ENCODE measurements around the gene NOP14. TPM values are rescaled to one million over a fixed set of nuclear protein-coding genes. Genes with fewer than 3 reads are reported as not detected.

NOP14 gene
- total and polyA plus RNA-seq, 2 experiments from 2014 or later, result 29.9 to 38.7 TPM

GRCh38 chr4:2936773-2937145 lies 26.4 kb downstream of the NOP14 start (continued):
- no peak for TF ChIP-seq CREB1 (CRISPR knock-in tag; IDR thresholded peaks at IDR 0.05; ENCODE audit: low read depth)
- no peak for TF ChIP-seq EZH2phosphoT487 (IDR thresholded peaks at IDR 0.05; ENCODE audit: unreplicated experiment)
- TF ChIP-seq ZNF462 (CRISPR knock-in tag; IDR thresholded peaks at IDR 0.05), result no peak
- TF ChIP-seq EZH2 (IDR thresholded peaks at IDR 0.05; ENCODE audit: low read depth, unreplicated experiment), result no peak
- TF ChIP-seq POLR2AphosphoS5 (IDR thresholded peaks at IDR 0.05; ENCODE audit: low read depth), result no peak
- no peak for TF ChIP-seq ZNF331 (CRISPR knock-in tag; IDR thresholded peaks at IDR 0.05; ENCODE audit: low read depth)
- TF ChIP-seq NANOG (IDR thresholded peaks at IDR 0.05; ENCODE audit: borderline replicate concordance), result no peak

GRCh38 chr4:2935762-2936743 lies 27.2 kb downstream of the NOP14 start:
- Histone ChIP-seq H3K27ac (ENCODE audit: low read depth) (no peak overlapping the region), H3K36me3 (ENCODE audit: insufficient read depth) (peaks cover 26% of the 10 kb centered on the region), H3K4me1 (ENCODE audit: insufficient read depth) (peaks cover 4% of the 10 kb centered on the region; the same call in 1 of the 2 replicates), H3K79me2 (replicated peaks; ENCODE audit: insufficient read depth) (peaks cover 19% of the 10 kb centered on the region), H3K9me2 (ENCODE audit: insufficient read depth) (no peaks in the 10 kb centered on the region), H3K27me3 (ENCODE audit: insufficient read depth) (no peaks in the 10 kb centered on the region), H2AFZ (no peak overlapping the region), H3F3A (replicated peaks; ENCODE audit: low read depth) (peaks cover 27% of the 10 kb centered on the region; the same call in 1 of the 2 replicates), H3K4me2 (peak overlapping the region; percentile 96), H3K4me3 (peak overlapping the region; percentile 94), H4K20me1 (replicated peaks; ENCODE audit: insufficient read depth) (peaks cover 13% of the 10 kb centered on the region)
- H3K27me3 Mint-ChIP-seq (ENCODE audit: insufficient read depth, low read depth, poor library complexity), result peaks cover 22% of the 10 kb centered on the region
- H3K27ac Mint-ChIP-seq, result no peak overlapping the region
- peaks cover 27% of the 10 kb centered on the region for H3K4me1 Mint-ChIP-seq
- ATAC-seq (no peak), DNase-seq (ENCODE audit: low spot score) (no peak)
- no peaks in the 10 kb centered on the region for H3K9me3 Mint-ChIP-seq
- H3K4me3 Mint-ChIP-seq, result peak overlapping the region; percentile 85
- H3K36me3 Mint-ChIP-seq (ENCODE audit: low read depth), result peaks cover 63% of the 10 kb centered on the region
- TF ChIP-seq ZNF462 (CRISPR knock-in tag; IDR thresholded peaks at IDR 0.05), result no peak
- no peak for TF ChIP-seq EZH2 (IDR thresholded peaks at IDR 0.05; ENCODE audit: low read depth, unreplicated experiment)
- TF ChIP-seq NANOG (IDR thresholded peaks at IDR 0.05; ENCODE audit: borderline replicate concordance), result no peak

Measured in GM23338 (cell line).